ENCODE measurements around the gene GRB10. TPM values are rescaled to one million over a fixed set of nuclear protein-coding genes. Genes with fewer than 3 reads are reported as not detected.
A peak's percentile ranks its signal among the peaks of the same experiment; 100 is the strongest.

Gene GRB10
- total and polyA plus RNA-seq, 4 donors = 11.6 to 68.6 (median 41.0) TPM

DNA sequence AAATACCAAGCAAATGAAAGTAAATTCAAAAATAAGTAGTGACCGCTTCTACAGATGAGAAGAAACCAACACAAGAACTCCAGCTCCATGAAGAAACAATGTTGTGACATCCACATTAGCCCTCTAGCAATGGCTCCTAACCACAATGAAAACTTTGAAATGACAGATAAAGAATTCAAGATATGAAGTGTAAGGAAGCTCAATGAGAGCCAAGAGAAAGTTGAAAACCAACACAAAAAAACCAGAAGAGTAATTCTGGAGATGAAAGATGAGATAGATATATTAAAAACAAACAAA lies 149.3 kb downstream of the GRB10 start:
- Histone ChIP-seq H3K4me3 (no peak overlapping the region), H3K27me3 (ENCODE audit: control insufficient read depth in 3 of 3, insufficient read depth in 3 of 3, low read length in 2 of 3) (no peaks in the 10 kb centered on the region), H3K9me3 (ENCODE audit: control insufficient read depth in 4 of 4, insufficient read depth in 3 of 4, low read length in 3 of 4) (no peaks in the 10 kb centered on the region), H3K36me3 (ENCODE audit: control insufficient read depth in 4 of 4, insufficient read depth in 4 of 4, low read length in 4 of 4) (peaks cover 0 to under 1% (median 0%) of the 10 kb centered on the region in 4 donors), H3K4me1 (ENCODE audit: control insufficient read depth in 5 of 5, insufficient read depth in 5 of 5, low read length in 5 of 5) (peaks cover 0 to 4% (median 0%) of the 10 kb centered on the region in 5 donors), H3K27ac (ENCODE audit: low read depth in 1 of 2, low read length in 1 of 2) (no peak overlapping the region), H3K9ac (ENCODE audit: insufficient read depth in 1 of 2, low read length in 2 of 2) (no peak overlapping the region)
- no peak for TF ChIP-seq CTCF (IDR thresholded peaks at IDR 0.05; ENCODE audit: control extremely low read depth, extremely low read depth)
- 48 to 88% methylated on average over 1 of the region's 1 CpG for WGBS, 2 donors
- DNase-seq (no peak), ATAC-seq (ENCODE audit: insufficient read depth, low FRiP score) (no peak)

GRCh38 chr7:50632561-50633413 lies 149.9 kb downstream of the GRB10 start:
- Histone ChIP-seq H3K36me3 (ENCODE audit: control insufficient read depth in 4 of 4, insufficient read depth in 4 of 4, low read length in 4 of 4) (no peaks in the 10 kb centered on the region), H3K4me3 (no peak overlapping the region), H3K27me3 (ENCODE audit: control insufficient read depth in 3 of 3, insufficient read depth in 3 of 3, low read length in 2 of 3) (no peaks in the 10 kb centered on the region), H3K9me3 (ENCODE audit: control insufficient read depth in 4 of 4, insufficient read depth in 3 of 4, low read length in 3 of 4) (no peaks in the 10 kb centered on the region), H3K9ac (ENCODE audit: insufficient read depth in 1 of 2, low read length in 2 of 2) (no peak overlapping the region), H3K4me1 (ENCODE audit: control insufficient read depth in 5 of 5, insufficient read depth in 5 of 5, low read length in 5 of 5) (peaks cover 0 to 5% (median 0%) of the 10 kb centered on the region in 5 donors), H3K27ac (ENCODE audit: low read depth in 1 of 2, low read length in 1 of 2) (no peak overlapping the region)
- peak; percentile 87 for ATAC-seq (ENCODE audit: insufficient read depth, low FRiP score)
- 62 to 69% methylated on average over 10 of the region's 10 CpGs for WGBS, 2 donors
- peak; percentile 30 to 45 (median 40) for DNase-seq
- TF ChIP-seq CTCF (IDR thresholded peaks at IDR 0.05; ENCODE audit: control extremely low read depth, extremely low read depth) = peak; percentile 67

GRCh38 chr7:50631639-50632038 lies 151.1 kb downstream of the GRB10 start:
- no peak for ATAC-seq (ENCODE audit: insufficient read depth, low FRiP score)
- WGBS, 2 donors = 84 to 85% methylated on average over 7 of the region's 7 CpGs
- no peak overlapping the region for H3K9ac ChIP-seq (ENCODE audit: insufficient read depth in 1 of 2, low read length in 2 of 2)

More at GRCh38 chr7:50631639-50632038, 151.1 kb downstream of the GRB10 start:
- Histone ChIP-seq H3K27me3 (ENCODE audit: control insufficient read depth in 3 of 3, insufficient read depth in 3 of 3, low read length in 2 of 3) (no peaks in the 10 kb centered on the region), H3K4me3 (no peak overlapping the region), H3K9me3 (ENCODE audit: control insufficient read depth in 4 of 4, insufficient read depth in 3 of 4, low read length in 3 of 4) (no peaks in the 10 kb centered on the region), H3K4me1 (ENCODE audit: control insufficient read depth in 5 of 5, insufficient read depth in 5 of 5, low read length in 5 of 5) (peaks cover 0 to 6% (median 0%) of the 10 kb centered on the region in 5 donors), H3K36me3 (ENCODE audit: control insufficient read depth in 4 of 4, insufficient read depth in 4 of 4, low read length in 4 of 4) (peaks cover 0 to under 1% (median 0%) of the 10 kb centered on the region in 4 donors), H3K27ac (ENCODE audit: low read depth in 1 of 2, low read length in 1 of 2) (no peak overlapping the region)
- no peak for DNase-seq
- TF ChIP-seq CTCF (IDR thresholded peaks at IDR 0.05; ENCODE audit: control extremely low read depth, extremely low read depth) = no peak

Measured in lung (tissue), 12 donors.